Measurements from ENCODE around the gene EXO5.
"Not testable (repeated sequence)": the region's sequence is repeated elsewhere in the genome, so short reads cannot be mapped to it uniquely, and the experiment has no call there.

The EXO5 gene

DNA sequence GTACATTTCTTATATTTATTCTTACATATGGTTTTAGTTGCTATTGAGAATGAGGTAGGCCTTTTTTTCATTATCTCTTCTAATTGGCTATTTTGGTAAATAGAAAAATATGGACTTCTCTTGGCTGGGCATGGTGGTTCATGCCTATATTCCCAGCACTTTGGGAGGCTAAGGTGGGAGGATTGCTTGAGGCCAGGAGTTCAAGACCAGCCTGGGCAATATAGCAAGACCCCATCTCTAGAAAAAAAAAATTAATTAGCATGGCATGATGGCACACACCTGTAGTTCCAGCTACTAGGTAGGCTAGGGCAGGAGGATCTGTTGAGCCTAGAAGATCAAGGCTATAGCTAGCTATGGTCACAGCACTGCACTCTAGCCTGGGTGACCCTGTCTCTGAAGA, 26.0 kb downstream of the EXO5 start:
- in situ Hi-C loops (cut with HindIII; ENCODE audit: low pct_ligation_motif_present, low sequenced_read_pairs), result no loop called here
- no peaks in the 10 kb centered on the region for H3K36me3 ChIP-seq (replicated peaks)
- TF ChIP-seq, protein P1, sequence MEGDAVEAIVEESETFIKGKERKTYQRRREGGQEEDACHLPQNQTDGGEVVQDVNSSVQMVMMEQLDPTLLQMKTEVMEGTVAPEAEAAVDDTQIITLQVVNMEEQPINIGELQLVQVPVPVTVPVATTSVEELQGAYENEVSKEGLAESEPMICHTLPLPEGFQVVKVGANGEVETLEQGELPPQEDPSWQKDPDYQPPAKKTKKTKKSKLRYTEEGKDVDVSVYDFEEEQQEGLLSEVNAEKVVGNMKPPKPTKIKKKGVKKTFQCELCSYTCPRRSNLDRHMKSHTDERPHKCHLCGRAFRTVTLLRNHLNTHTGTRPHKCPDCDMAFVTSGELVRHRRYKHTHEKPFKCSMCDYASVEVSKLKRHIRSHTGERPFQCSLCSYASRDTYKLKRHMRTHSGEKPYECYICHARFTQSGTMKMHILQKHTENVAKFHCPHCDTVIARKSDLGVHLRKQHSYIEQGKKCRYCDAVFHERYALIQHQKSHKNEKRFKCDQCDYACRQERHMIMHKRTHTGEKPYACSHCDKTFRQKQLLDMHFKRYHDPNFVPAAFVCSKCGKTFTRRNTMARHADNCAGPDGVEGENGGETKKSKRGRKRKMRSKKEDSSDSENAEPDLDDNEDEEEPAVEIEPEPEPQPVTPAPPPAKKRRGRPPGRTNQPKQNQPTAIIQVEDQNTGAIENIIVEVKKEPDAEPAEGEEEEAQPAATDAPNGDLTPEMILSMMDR (IDR thresholded peaks at IDR 0.05; ENCODE audit: low read depth, low read length, missing control alignments), result no peak
- no peak overlapping the region for H3K27ac ChIP-seq
- H3K27me3 ChIP-seq (replicated peaks), result no peaks in the 10 kb centered on the region
- DNase-seq, result no peak
- H3K4me3 ChIP-seq (ENCODE audit: low read depth, low read length), result no peak overlapping the region

DNA sequence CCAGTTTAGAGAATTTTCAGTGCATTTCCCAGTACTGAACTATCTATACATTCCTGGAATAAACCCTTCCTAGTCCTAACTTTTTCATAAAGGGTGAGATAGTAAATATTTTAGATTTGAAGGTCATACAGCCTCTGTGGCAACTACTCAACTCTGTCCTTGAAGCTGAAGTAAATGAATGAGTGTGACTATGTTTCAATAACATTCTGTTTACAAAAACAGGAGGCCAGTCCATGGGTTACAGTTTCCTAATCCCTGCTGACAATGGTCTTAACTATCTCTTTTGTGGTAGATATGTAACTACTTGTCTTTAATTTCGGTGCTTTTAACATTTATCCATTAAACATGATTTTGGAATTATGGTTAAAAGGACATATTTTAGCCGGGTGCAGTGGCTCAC, 27.2 kb downstream of the EXO5 start:
- no peak for DNase-seq
- no peaks in the 10 kb centered on the region for H3K27me3 ChIP-seq (replicated peaks)
- no peak overlapping the region for H3K4me3 ChIP-seq (ENCODE audit: low read depth, low read length)
- TF ChIP-seq, protein P1 (IDR thresholded peaks at IDR 0.05; ENCODE audit: low read depth, low read length, missing control alignments), result no peak
- no peaks in the 10 kb centered on the region for H3K36me3 ChIP-seq (replicated peaks)
- in situ Hi-C loops (cut with HindIII; ENCODE audit: low pct_ligation_motif_present, low sequenced_read_pairs), result no loop called here
- no peak overlapping the region for H3K27ac ChIP-seq

DNA sequence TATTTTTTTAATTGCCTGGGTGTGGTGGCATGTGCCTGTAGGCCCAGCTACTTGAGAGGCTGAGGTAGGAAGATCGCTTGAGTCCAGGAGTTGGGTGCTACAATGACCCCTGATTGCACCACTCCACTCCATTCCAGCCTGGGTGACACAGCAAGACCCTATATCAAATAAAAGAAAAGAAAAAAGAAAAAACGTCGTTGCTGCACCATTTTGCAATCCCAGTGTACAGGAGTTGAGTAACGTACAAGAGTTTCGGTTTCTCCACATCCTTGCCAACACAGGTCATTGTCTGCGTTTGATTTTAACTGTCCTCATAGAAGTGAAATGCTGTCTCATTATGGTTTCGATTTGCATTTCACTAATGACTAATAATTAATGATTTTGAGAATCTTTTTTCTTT, 30.8 kb downstream of the EXO5 start:
- Histone ChIP-seq H3K36me3 (replicated peaks) (peaks cover 4% of the 10 kb centered on the region), H3K4me3 (ENCODE audit: low read depth, low read length) (no peak overlapping the region), H3K27ac (no peak overlapping the region), H3K27me3 (replicated peaks) (no peaks in the 10 kb centered on the region)
- no peak for DNase-seq
- in situ Hi-C loops (cut with HindIII; ENCODE audit: low pct_ligation_motif_present, low sequenced_read_pairs), result no loop called here
- TF ChIP-seq, protein P1 (IDR thresholded peaks at IDR 0.05; ENCODE audit: low read depth, low read length, missing control alignments), result no peak

DNA sequence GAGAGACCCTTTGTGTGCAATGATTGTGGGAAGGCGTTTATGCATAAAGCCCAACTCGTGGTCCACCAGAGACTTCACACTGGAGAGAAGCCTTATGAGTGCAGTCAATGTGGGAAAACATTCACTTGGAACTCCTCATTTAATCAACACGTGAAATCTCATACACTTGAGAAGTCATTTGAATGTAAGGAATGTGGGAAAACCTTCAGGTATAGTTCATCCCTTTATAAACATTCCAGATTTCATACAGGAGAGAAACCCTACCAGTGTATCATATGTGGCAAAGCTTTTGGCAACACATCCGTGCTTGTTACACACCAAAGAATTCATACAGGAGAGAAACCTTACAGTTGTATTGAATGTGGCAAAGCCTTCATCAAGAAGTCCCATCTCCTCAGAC, 38.4 kb downstream of the EXO5 start:
- in situ Hi-C loops (cut with HindIII; ENCODE audit: low pct_ligation_motif_present, low sequenced_read_pairs), result no loop called here

DNA sequence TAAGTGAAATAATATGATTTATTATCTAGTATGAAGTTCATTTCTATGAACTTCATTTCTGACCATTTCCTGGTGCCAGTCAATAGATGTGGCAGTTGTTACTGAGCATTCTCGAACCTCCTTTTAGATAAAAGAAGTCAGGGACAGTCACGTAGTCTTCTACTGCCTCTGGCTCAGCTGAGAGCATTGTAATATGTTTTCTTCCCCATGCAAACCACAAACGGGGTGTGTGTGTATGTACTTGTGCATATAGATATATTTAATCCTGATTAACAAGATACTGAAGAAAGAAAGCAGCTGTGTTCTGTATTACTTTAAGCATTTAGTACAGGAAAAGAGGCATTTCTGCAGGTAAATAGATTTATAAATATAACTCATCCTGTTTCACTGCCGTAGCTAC, 44.5 kb downstream of the EXO5 start:
- Histone ChIP-seq H3K36me3 (replicated peaks) (no peaks in the 10 kb centered on the region), H3K27me3 (replicated peaks) (no peaks in the 10 kb centered on the region), H3K4me3 (ENCODE audit: low read depth, low read length) (no peak overlapping the region), H3K27ac (no peak overlapping the region)
- TF ChIP-seq, protein P1 (IDR thresholded peaks at IDR 0.05; ENCODE audit: low read depth, low read length, missing control alignments), result no peak
- in situ Hi-C loops (cut with HindIII; ENCODE audit: low pct_ligation_motif_present, low sequenced_read_pairs), result no loop called here
- no peak for DNase-seq

More for the DNA sequence above, 38.4 kb downstream of the EXO5 start:
- Histone ChIP-seq H3K27ac (no peak overlapping the region), H3K36me3 (replicated peaks) (peaks cover 10% of the 10 kb centered on the region), H3K4me3 (ENCODE audit: low read depth, low read length) (no peak overlapping the region), H3K27me3 (replicated peaks) (no peaks in the 10 kb centered on the region)
- DNase-seq, result no peak
- TF ChIP-seq, protein P1 (IDR thresholded peaks at IDR 0.05; ENCODE audit: low read depth, low read length, missing control alignments), result no peak

DNA sequence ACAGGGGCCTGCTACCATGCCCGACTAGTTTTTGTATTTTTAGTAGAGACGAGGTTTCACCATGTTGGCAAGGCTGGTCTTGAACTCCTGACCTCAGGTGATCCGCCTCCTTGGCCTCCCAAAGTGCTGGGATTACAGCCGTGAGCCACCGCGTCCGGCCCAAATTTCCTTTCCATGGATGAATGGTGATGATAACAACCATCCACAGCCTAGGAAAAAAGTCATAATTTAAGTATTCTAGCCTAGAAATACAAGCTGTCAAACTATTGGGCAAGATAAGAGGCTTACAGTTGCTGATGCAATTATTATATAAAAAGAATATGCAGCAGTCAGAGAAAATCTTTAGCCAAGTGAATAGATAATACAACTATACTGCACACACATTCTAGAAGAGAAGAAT, 46.2 kb downstream of the EXO5 start:
- H3K27me3 ChIP-seq (replicated peaks); H3K27ac ChIP-seq; DNase-seq; H3K36me3 ChIP-seq (replicated peaks); H3K4me3 ChIP-seq (ENCODE audit: low read depth, low read length); in situ Hi-C loops (cut with HindIII; ENCODE audit: low pct_ligation_motif_present, low sequenced_read_pairs): not testable (repeated sequence)

Data from brain microvascular endothelial cell (primary cell).